ENCODE results near the gene DHRS7B.

The DHRS7B gene

GRCh38 chr17:21235921-21236320 is 109.2 kb downstream of the DHRS7B start:
- Histone ChIP-seq H3K4me3 (ENCODE audit: control insufficient read depth in 1 of 7, extremely low read depth in 1 of 7, insufficient read depth in 4 of 7, low read depth in 2 of 7, low read length in 6 of 7) (no peak overlapping the region), H3K36me3 (ENCODE audit: control insufficient read depth in 4 of 4, insufficient read depth in 4 of 4, low read length in 3 of 4) (no peaks in the 10 kb centered on the region), H3K27me3 (replicated peaks in 2 of 5; ENCODE audit: control insufficient read depth in 4 of 5, insufficient read depth in 5 of 5, low read length in 4 of 5) (no peaks in the 10 kb centered on the region), H3K9me3 (ENCODE audit: control extremely low read depth in 1 of 5, control insufficient read depth in 4 of 5, insufficient read depth in 2 of 5, low read depth in 1 of 5, low read length in 4 of 5) (peaks cover 0 to 7% (median 0%) of the 10 kb centered on the region in 5 experiments), H3K27ac (ENCODE audit: insufficient read depth in 1 of 2, low read depth in 1 of 2, low read length in 2 of 2, poor library complexity in 1 of 2, severe bottlenecking in 2 of 2) (no peak overlapping the region), H3K4me1 (ENCODE audit: control extremely low read depth in 1 of 4, control insufficient read depth in 4 of 4, insufficient read depth in 4 of 4, low read length in 3 of 4) (no peaks in the 10 kb centered on the region)
- ChIA-PET CTCF (no interaction called here), POLR2A (no interaction called here)
- DNase-seq, result no peak
- 86% methylated on average over 1 of the region's 1 CpG for WGBS (ENCODE audit: insufficient coverage)

GRCh38 chr17:21239680-21240368 is 113.1 kb downstream of the DHRS7B start:
- Histone ChIP-seq H3K27ac (ENCODE audit: insufficient read depth in 1 of 2, low read depth in 1 of 2, low read length in 2 of 2, poor library complexity in 1 of 2, severe bottlenecking in 2 of 2) (no peak overlapping the region), H3K4me3 (ENCODE audit: control insufficient read depth in 1 of 7, extremely low read depth in 1 of 7, insufficient read depth in 4 of 7, low read depth in 2 of 7, low read length in 6 of 7) (no peak overlapping the region), H3K36me3 (ENCODE audit: control insufficient read depth in 4 of 4, insufficient read depth in 4 of 4, low read length in 3 of 4) (peaks cover 0 to 6% (median 2%) of the 10 kb centered on the region in 4 experiments), H3K4me1 (ENCODE audit: control extremely low read depth in 1 of 4, control insufficient read depth in 4 of 4, insufficient read depth in 4 of 4, low read length in 3 of 4) (no peaks in the 10 kb centered on the region), H3K27me3 (replicated peaks in 2 of 5; ENCODE audit: control insufficient read depth in 4 of 5, insufficient read depth in 5 of 5, low read length in 4 of 5) (no peaks in the 10 kb centered on the region), H3K9me3 (ENCODE audit: control extremely low read depth in 1 of 5, control insufficient read depth in 4 of 5, insufficient read depth in 2 of 5, low read depth in 1 of 5, low read length in 4 of 5) (no peaks in the 10 kb centered on the region)
- peak; percentile 23 to 42 (median 39) for DNase-seq
- 92% methylated on average over 12 of the region's 12 CpGs for WGBS (ENCODE audit: insufficient coverage)
- POLR2A ChIA-PET, result no interaction called here
- CTCF ChIA-PET, result interaction anchor here (0.5 to 3.9 kb wide), 7 partner anchors 10 to 123 kb away, joined by 3 to 16 read pairs (median 3); no protein-coding TSS in a partner anchor

- POLR2A ChIA-PET, result no interaction called here
- H3K9me3 ChIP-seq (ENCODE audit: control extremely low read depth in 1 of 5, control insufficient read depth in 4 of 5, insufficient read depth in 2 of 5, low read depth in 1 of 5, low read length in 4 of 5), result no peaks in the 10 kb centered on the region
- WGBS (ENCODE audit: insufficient coverage), result 87% methylated on average over 22 of the region's 25 CpGs
- H3K36me3 ChIP-seq (ENCODE audit: control insufficient read depth in 4 of 4, insufficient read depth in 4 of 4, low read length in 3 of 4), result peaks cover 0 to 6% (median 2%) of the 10 kb centered on the region in 4 experiments
- H3K27ac ChIP-seq (ENCODE audit: insufficient read depth in 1 of 2, low read depth in 1 of 2, low read length in 2 of 2, poor library complexity in 1 of 2, severe bottlenecking in 2 of 2), result no peak overlapping the region
- H3K4me1 ChIP-seq (ENCODE audit: control extremely low read depth in 1 of 4, control insufficient read depth in 4 of 4, insufficient read depth in 4 of 4, low read length in 3 of 4), result peaks cover 0 to 3% (median under 1%) of the 10 kb centered on the region in 4 experiments
- H3K27me3 ChIP-seq (replicated peaks in 2 of 5; ENCODE audit: control insufficient read depth in 4 of 5, insufficient read depth in 5 of 5, low read length in 4 of 5), result no peaks in the 10 kb centered on the region
- H3K4me3 ChIP-seq (ENCODE audit: control insufficient read depth in 1 of 7, extremely low read depth in 1 of 7, insufficient read depth in 4 of 7, low read depth in 2 of 7, low read length in 6 of 7), result peak overlapping the region in 1 of 7 experiments; percentile 4
- CTCF ChIA-PET, result interaction anchor here (0.5 to 3.9 kb wide), 4 partner anchors 9 to 122 kb away, joined by 3 to 16 read pairs (median 4); no protein-coding TSS in a partner anchor
- DNase-seq, result no peak
These were observed 113.7 kb downstream of the DHRS7B start for GRCh38 chr17:21240369-21241055.
